Measurements from ENCODE around the gene MAP3K14. TPM values are rescaled to one million over a fixed set of nuclear protein-coding genes. Genes with fewer than 3 reads are reported as not detected.

MAP3K14 gene
- total and polyA plus RNA-seq, 8 donors, result 6.1 to 16.4 (median 8.1) TPM

DNA sequence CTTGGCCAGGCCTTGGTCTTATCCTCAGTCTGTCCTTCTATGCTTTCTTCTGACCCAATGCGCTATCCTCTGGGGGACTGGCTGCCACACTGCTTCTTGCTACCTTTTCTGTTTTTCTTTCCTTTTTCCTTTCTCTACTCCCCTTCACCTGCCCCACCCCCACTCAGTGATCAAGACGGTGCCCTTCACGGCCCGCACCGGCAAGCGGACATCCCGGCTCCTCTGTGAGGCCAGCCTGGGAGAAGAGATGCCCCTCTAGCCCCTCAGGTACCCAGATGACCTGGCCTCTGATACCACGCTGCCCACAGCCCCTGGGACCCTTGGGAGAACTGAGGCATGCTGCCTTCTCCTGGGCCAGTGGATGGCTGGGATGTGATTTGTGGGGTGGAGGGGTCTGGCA lies 70.5 kb downstream of the MAP3K14 start:
- no peaks in the 10 kb centered on the region for H3K9me3 ChIP-seq
- no peaks in the 10 kb centered on the region for H3K27me3 ChIP-seq
- TF ChIP-seq, protein P1, sequence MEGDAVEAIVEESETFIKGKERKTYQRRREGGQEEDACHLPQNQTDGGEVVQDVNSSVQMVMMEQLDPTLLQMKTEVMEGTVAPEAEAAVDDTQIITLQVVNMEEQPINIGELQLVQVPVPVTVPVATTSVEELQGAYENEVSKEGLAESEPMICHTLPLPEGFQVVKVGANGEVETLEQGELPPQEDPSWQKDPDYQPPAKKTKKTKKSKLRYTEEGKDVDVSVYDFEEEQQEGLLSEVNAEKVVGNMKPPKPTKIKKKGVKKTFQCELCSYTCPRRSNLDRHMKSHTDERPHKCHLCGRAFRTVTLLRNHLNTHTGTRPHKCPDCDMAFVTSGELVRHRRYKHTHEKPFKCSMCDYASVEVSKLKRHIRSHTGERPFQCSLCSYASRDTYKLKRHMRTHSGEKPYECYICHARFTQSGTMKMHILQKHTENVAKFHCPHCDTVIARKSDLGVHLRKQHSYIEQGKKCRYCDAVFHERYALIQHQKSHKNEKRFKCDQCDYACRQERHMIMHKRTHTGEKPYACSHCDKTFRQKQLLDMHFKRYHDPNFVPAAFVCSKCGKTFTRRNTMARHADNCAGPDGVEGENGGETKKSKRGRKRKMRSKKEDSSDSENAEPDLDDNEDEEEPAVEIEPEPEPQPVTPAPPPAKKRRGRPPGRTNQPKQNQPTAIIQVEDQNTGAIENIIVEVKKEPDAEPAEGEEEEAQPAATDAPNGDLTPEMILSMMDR (IDR thresholded peaks at IDR 0.05), result no peak
- 68 to 72% methylated on average over 8 of the region's 8 CpGs for WGBS, 2 donors
- intact Hi-C loops (cut with DNase I), result no loop called here
- H3K4me1 ChIP-seq, result peaks cover 3 to 12% (median 4%) of the 10 kb centered on the region in 3 donors
- no peak for ATAC-seq
- peak in 1 of 6 donors; percentile 52 for DNase-seq
- H3K27ac ChIP-seq, result no peak overlapping the region
- FAIRE-seq, result no peak
- H3K4me3 ChIP-seq, result no peak overlapping the region
- H3K36me3 ChIP-seq, result no peaks in the 10 kb centered on the region

DNA sequence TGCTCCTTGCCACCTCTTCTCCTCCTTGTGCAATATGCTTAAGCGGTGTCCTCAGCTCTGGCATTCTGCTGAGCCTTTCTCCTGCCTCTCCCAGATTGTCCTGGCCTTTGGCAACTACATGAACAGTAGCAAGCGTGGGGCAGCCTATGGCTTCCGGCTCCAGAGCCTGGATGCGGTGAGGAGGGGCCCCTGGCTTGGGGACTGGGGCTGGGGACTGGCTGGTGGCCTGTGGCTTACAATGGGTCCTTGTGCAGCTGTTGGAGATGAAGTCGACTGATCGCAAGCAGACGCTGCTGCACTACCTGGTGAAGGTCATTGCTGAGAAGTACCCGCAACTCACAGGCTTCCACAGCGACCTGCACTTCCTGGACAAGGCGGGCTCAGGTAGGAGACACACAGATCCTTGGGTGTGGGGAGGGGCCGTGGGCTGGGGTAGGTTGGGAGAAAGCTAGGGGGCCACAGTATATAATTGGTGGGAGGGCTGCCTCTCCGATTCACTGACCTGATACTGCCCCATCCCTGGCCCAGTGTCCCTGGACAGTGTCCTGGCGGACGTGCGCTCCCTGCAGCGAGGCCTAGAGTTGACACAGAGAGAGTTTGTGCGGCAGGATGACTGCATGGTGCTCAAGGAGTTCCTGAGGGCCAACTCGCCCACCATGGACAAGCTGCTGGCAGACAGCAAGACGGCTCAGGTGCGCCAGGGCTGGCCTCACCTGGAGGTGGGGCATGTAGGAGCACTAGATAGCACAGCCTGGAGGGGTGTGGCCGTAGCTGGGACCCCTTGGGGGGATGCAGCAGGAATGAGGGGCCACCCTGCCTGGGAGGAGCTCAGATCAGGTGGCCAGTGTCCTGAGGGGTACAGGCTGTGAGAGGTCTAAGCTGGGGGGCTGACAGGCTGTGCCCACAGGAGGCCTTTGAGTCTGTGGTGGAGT lies 71.8 kb downstream of the MAP3K14 start:
- ATAC-seq (no peak), FAIRE-seq (no peak), DNase-seq (peak in 1 of 6 donors; percentile 70)
- intact Hi-C loops (cut with DNase I), result no loop called here
- H3K9me3 ChIP-seq, result no peaks in the 10 kb centered on the region
- H3K27me3 ChIP-seq, result no peaks in the 10 kb centered on the region
- 82 to 83% methylated on average over 21 of the region's 21 CpGs for WGBS, 2 donors
- H3K36me3 ChIP-seq, result no peaks in the 10 kb centered on the region
- TF ChIP-seq, protein P1 (IDR thresholded peaks at IDR 0.05), result no peak
- H3K4me3 ChIP-seq, result no peak overlapping the region
- no peak overlapping the region for H3K27ac ChIP-seq
- peaks cover 4 to 16% (median 9%) of the 10 kb centered on the region in 3 donors for H3K4me1 ChIP-seq

DNA sequence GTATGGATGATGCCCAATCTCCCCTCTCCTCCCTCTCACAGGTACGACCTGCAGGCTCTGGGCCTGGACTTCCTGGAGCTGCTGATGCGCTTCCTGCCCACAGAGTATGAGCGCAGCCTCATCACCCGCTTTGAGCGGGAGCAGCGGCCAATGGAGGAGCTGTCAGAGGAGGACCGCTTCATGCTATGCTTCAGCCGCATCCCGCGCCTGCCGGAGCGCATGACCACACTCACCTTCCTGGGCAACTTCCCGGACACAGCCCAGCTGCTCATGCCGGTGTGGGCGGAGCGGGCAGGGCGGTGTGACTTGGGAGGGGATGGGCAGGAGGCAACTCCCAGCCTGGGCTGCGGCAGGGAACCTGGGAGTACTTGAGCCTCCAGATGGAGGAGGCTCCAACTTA lies 73.1 kb downstream of the MAP3K14 start:
- FAIRE-seq, result no peak
- WGBS, 2 donors, result 85 to 92% methylated on average over 18 of the region's 18 CpGs

DNA sequence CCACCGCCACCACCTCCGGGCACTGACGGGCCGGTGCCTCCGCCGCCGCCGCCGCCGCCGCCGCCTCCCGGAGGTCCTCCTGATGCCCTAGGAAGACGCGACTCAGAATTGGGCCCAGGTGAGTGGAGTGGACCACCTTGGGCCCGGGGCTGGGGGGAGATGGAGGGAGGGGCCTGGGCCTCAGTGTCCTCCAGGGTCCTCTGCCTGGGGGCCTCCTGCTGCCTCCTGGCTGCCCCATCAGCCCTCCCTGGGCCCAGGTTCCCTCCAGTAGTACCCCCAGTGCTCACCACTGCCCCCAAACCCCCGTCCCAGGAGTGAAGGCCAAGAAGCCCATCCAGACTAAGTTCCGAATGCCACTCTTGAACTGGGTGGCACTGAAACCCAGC lies 74.8 kb downstream of the MAP3K14 start:
- FAIRE-seq (no peak), ATAC-seq (no peak), DNase-seq (peak in 1 of 6 donors; percentile 72)
- peaks cover 0 to 12% (median 9%) of the 10 kb centered on the region in 3 donors for H3K4me1 ChIP-seq
- intact Hi-C loops (cut with DNase I), result no loop called here
- no peaks in the 10 kb centered on the region for H3K9me3 ChIP-seq
- no peaks in the 10 kb centered on the region for H3K27me3 ChIP-seq
- TF ChIP-seq, protein P1 (IDR thresholded peaks at IDR 0.05), result no peak
- no peak overlapping the region for H3K27ac ChIP-seq
- 16 to 17% methylated on average over 7 to 18 of the region's 18 CpGs for WGBS, 2 donors
- peak overlapping the region in 1 of 4 donors; percentile 39 for H3K4me3 ChIP-seq
- H3K36me3 ChIP-seq, result no peaks in the 10 kb centered on the region

More for the DNA sequence above, 73.1 kb downstream of the MAP3K14 start:
- ATAC-seq, result no peak
- TF ChIP-seq, protein P1 (IDR thresholded peaks at IDR 0.05), result no peak
- Histone ChIP-seq H3K36me3 (no peaks in the 10 kb centered on the region), H3K9me3 (no peaks in the 10 kb centered on the region), H3K27me3 (no peaks in the 10 kb centered on the region), H3K4me1 (peaks cover 1 to 12% (median 9%) of the 10 kb centered on the region in 3 donors), H3K27ac (no peak overlapping the region), H3K4me3 (no peak overlapping the region)
- intact Hi-C loops (cut with DNase I), result no loop called here
- peak in 1 of 6 donors; percentile 70 for DNase-seq
